ENCODE results near the gene DNAH1. TPM values are rescaled to one million over a fixed set of nuclear protein-coding genes. Genes with fewer than 3 reads are reported as not detected.

DNAH1 gene
- total RNA-seq, 1 donor, result 6.0 TPM

GRCh38 chr3:52439426-52440248 is 123.5 kb downstream of the DNAH1 start:
- DNase-seq (ENCODE audit: low read depth), result no peak
- TF ChIP-seq CTCF (IDR thresholded peaks at IDR 0.05; ENCODE audit: insufficient read depth, low read length), result no peak
- no peak overlapping the region for H3K4me3 ChIP-seq (ENCODE audit: low read depth, low read length)

GRCh38 chr3:52440249-52440551 is 124.1 kb downstream of the DNAH1 start:
- no peak for DNase-seq (ENCODE audit: low read depth)
- no peak overlapping the region for H3K4me3 ChIP-seq (ENCODE audit: low read depth, low read length)
- TF ChIP-seq CTCF (IDR thresholded peaks at IDR 0.05; ENCODE audit: insufficient read depth, low read length), result no peak

- DNase-seq (ENCODE audit: low read depth), result no peak
- no peak for TF ChIP-seq CTCF (IDR thresholded peaks at IDR 0.05; ENCODE audit: insufficient read depth, low read length)
- H3K4me3 ChIP-seq (ENCODE audit: low read depth, low read length), result no peak overlapping the region
Observed at GRCh38 chr3:52440671-52441070, 124.6 kb downstream of the DNAH1 start.

- TF ChIP-seq CTCF (IDR thresholded peaks at IDR 0.05; ENCODE audit: insufficient read depth, low read length), result no peak
- no peak overlapping the region for H3K4me3 ChIP-seq (ENCODE audit: low read depth, low read length)
- DNase-seq (ENCODE audit: low read depth), result no peak
Observed at GRCh38 chr3:52441091-52441771, 125.1 kb downstream of the DNAH1 start.

GRCh38 chr3:52441772-52442332 is 125.7 kb downstream of the DNAH1 start:
- DNase-seq (ENCODE audit: low read depth), result no peak
- no peak overlapping the region for H3K4me3 ChIP-seq (ENCODE audit: low read depth, low read length)
- no peak for TF ChIP-seq CTCF (IDR thresholded peaks at IDR 0.05; ENCODE audit: insufficient read depth, low read length)

GRCh38 chr3:52442409-52443267 is 126.5 kb downstream of the DNAH1 start:
- DNase-seq (ENCODE audit: low read depth), result no peak
- no peak for TF ChIP-seq CTCF (IDR thresholded peaks at IDR 0.05; ENCODE audit: insufficient read depth, low read length)
- H3K4me3 ChIP-seq (ENCODE audit: low read depth, low read length), result no peak overlapping the region
